ENCODE data around the gene GNAT1. TPM values are rescaled to one million over a fixed set of nuclear protein-coding genes. Genes with fewer than 3 reads are reported as not detected.
"Not testable (repeated sequence)": the region's sequence is repeated elsewhere in the genome, so short reads cannot be mapped to it uniquely, and the experiment has no call there.

GNAT1 gene
- total and polyA plus RNA-seq, 5 donors: not detected

DNA sequence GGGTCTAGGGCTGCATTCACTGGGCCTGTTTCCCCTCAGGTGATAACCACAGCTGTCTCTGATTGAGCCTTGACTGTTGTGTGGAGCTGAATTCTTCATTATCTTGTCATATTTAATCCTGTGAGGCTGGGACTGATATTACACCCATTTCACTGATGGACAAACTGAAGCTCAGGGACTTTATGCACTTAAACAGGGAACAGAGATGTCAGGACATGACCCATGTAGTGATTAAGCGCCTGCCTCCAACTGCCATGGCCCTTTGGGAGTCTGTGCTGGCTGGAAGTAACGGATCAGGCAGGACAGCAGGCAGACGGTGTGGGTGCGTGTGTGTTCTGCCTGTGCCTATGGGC is 52.1 kb downstream of the GNAT1 start:
- Histone ChIP-seq H3K4me1 (ENCODE audit: control insufficient read depth, insufficient read depth, low read length) (peaks cover 48% of the 10 kb centered on the region), H3K9me3 (ENCODE audit: control insufficient read depth, low read length) (no peaks in the 10 kb centered on the region), H3K27ac (ENCODE audit: low read length) (peak overlapping the region; percentile 76), H3K27me3 (ENCODE audit: control insufficient read depth, insufficient read depth) (no peaks in the 10 kb centered on the region), H3K4me3 (ENCODE audit: low read length) (no peak overlapping the region)
- WGBS: 51% methylated on average over 4 of the region's 4 CpGs
- ATAC-seq (no peak), DNase-seq (no peak)
- intact Hi-C loops (cut with DNase I): no loop called here

DNA sequence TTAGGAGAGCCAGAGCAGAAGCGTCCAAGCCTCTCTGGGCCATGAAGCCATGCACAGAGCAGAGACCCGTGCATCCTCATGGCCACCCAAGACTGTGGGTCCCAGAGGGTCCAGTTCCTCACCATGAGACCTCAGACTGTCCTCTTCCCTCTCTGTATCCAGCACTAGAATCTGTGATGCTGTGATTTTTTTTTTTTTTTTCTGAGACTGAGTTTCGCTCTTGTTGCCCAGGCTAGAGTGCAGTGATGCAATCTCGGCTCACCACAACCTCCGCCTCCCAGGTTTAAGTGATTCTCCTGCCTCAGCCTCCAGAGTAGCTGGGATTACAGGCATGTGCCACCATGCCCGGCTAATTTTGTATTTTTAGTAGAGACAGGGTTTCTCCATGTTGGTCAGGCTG is 53.4 kb downstream of the GNAT1 start:
- DNase-seq; H3K9me3 ChIP-seq (ENCODE audit: control insufficient read depth, low read length); H3K4me3 ChIP-seq (ENCODE audit: low read length); H3K27me3 ChIP-seq (ENCODE audit: control insufficient read depth, insufficient read depth); intact Hi-C loops (cut with DNase I); ATAC-seq: not testable (repeated sequence)
- Histone ChIP-seq H3K27ac (ENCODE audit: low read length) (peak overlapping the region; percentile 79), H3K4me1 (ENCODE audit: control insufficient read depth, insufficient read depth, low read length) (peaks cover 57% of the 10 kb centered on the region)
- WGBS: 64% methylated on average over 6 of the region's 6 CpGs

DNA sequence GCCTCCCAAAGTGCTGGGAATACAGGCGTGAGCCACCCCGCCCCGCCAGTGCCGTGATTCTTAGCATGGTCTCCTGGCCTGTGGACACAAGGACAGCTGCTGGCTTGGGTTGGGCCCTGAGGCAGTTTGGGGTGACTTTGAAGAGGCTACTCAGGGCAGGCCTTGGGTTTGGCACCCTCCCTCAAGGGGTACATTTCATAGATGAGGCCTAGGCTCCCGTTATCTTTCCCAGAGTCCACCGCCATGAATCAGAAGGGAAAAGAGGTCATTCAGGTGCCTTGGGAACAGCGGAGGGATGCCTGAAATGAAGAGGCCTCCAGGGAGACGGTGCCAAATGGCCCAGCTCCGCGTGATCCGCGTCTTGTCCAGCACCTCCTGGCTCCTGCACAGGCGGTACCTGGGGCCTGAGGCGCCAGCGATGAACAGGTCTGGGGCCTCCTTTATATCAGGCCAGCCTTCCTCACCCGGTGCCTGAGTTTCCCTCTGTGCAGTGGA is 53.9 kb downstream of the GNAT1 start:
- H3K27me3 ChIP-seq (ENCODE audit: control insufficient read depth, insufficient read depth): no peaks in the 10 kb centered on the region
- H3K9me3 ChIP-seq (ENCODE audit: control insufficient read depth, low read length): no peaks in the 10 kb centered on the region
- peak overlapping the region; percentile 42 for H3K27ac ChIP-seq (ENCODE audit: low read length)
- DNase-seq: peak in 1 of 3 donors; percentile 52
- intact Hi-C loops (cut with DNase I): no loop called here
- ATAC-seq: no peak
- H3K4me1 ChIP-seq (ENCODE audit: control insufficient read depth, insufficient read depth, low read length): peaks cover 62% of the 10 kb centered on the region
- peak overlapping the region; percentile 19 for H3K4me3 ChIP-seq (ENCODE audit: low read length)
- WGBS: 55% methylated on average over 16 of the region's 16 CpGs

DNA sequence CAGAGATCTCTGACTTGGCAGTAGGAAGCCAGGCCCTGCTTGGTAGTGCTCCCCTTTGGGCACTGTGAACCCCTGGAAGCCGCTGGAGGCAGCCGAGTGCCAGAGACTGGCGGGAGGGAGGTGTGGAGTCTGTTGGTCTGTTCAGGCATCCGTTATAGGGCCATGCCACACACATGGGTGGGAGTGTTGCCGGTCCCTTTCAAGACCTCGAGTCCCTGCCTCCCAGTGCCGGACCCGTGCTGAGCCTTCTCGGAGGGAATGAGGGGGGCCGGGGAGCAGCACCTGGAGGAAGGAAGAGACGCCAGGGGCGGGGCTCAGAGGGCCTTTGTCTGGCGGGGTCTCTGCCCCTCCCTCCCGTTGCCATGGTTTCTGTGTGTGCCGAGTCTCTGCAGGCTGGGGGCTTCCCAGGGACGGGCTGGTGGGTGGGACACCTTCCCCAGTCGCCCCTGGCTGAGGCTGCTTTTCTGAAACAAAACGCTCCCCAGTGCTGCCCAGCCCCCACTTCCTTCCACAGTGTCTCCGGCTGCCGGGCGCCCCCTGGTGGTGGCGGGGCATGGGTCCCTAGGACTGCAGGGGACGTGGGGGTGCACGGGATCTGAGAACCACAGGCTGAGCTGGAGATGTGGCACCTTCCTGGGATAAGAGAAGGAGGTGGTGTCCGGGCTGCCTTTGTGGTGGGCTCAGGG is 54.6 kb downstream of the GNAT1 start:
- Histone ChIP-seq H3K4me3 (ENCODE audit: low read length) (peak overlapping the region; percentile 19), H3K27ac (ENCODE audit: low read length) (peak overlapping the region; percentile 62), H3K4me1 (ENCODE audit: control insufficient read depth, insufficient read depth, low read length) (peaks cover 62% of the 10 kb centered on the region), H3K27me3 (ENCODE audit: control insufficient read depth, insufficient read depth) (no peaks in the 10 kb centered on the region), H3K9me3 (ENCODE audit: control insufficient read depth, low read length) (no peaks in the 10 kb centered on the region)
- DNase-seq (peak; percentile 92 to 97 (median 96)), ATAC-seq (peak; percentile 76 to 78)
- 1% methylated on average over 25 of the region's 25 CpGs for WGBS
- intact Hi-C loops (cut with DNase I): loop anchor here in 1 of 4 donors (2.0 kb wide), 1 partner anchor 19 kb away; no protein-coding TSS in a partner anchor

DNA sequence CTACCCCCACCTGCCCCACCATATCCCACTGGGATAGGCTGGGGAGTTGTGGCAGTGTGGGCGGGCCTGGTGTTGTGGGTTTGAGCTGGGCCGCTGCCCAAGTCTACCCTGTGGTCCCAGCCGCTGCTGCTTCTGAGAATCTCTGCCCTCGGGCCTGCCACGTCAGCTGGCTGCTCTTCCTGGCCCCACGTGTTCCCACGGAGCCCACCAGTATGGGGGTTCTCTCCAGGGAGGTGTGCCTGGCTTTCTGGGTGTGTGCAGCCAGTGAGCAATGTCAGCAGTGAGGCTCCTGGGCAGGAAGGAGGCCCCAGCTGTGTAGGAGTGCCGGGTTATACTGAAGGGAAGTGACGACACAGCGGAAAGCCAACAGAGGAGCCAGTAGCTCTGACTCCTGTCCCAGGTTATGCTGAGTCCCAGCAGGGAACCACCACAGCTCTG is 55.1 kb downstream of the GNAT1 start:
- no peak overlapping the region for H3K4me3 ChIP-seq (ENCODE audit: low read length)
- no peaks in the 10 kb centered on the region for H3K27me3 ChIP-seq (ENCODE audit: control insufficient read depth, insufficient read depth)
- DNase-seq: peak; percentile 68 to 71 (median 69)
- peak overlapping the region; percentile 62 for H3K27ac ChIP-seq (ENCODE audit: low read length)
- intact Hi-C loops (cut with DNase I): loop anchor here in 1 of 4 donors (2.0 kb wide), 1 partner anchor 20 kb away; no protein-coding TSS in a partner anchor
- 28% methylated on average over 10 of the region's 10 CpGs for WGBS
- ATAC-seq: peak; percentile 10 to 56
- peaks cover 58% of the 10 kb centered on the region for H3K4me1 ChIP-seq (ENCODE audit: control insufficient read depth, insufficient read depth, low read length)
- H3K9me3 ChIP-seq (ENCODE audit: control insufficient read depth, low read length): no peaks in the 10 kb centered on the region

Small RNAs within 50 kb of the gene (microRNA-seq; reads per million reads assigned to microRNA genes)
- 0 reads per million in 2 donors for gene MIR566
- gene MIR5787: 0 reads per million in 2 donors

Other genes with a start within 250 kb of the GNAT1 start
- gene RBM5, start 102.7 kb upstream of the GNAT1 start, total RNA-seq: 10 to 100 TPM; 67.1 to 83.8 (median 76.6) TPM
- gene RBM5, start 102.7 kb upstream of the GNAT1 start, polyA plus RNA-seq: 54.9 TPM
- gene SEMA3F, start 36.3 kb upstream of the GNAT1 start, total RNA-seq: 10 to 100 TPM in 2 of 4 donors, 1 to 10 TPM in 2; 7.3 to 15.2 (median 9.4) TPM
- gene SEMA3F, start 36.3 kb upstream of the GNAT1 start, polyA plus RNA-seq: 10.2 TPM
- 10 to 100 TPM in 1 of 4 donors, 1 to 10 TPM in 3; 5.0 to 10.4 (median 8.9) TPM for gene SLC38A3, start 13.7 kb downstream of the GNAT1 start, total RNA-seq
- 5.4 TPM for gene SLC38A3, start 13.7 kb downstream of the GNAT1 start, polyA plus RNA-seq
- gene GNAI2, start 44.6 kb downstream of the GNAT1 start, total RNA-seq: 100 to 1,000 TPM; 129 to 149 (median 148) TPM
- gene GNAI2, start 44.6 kb downstream of the GNAT1 start, polyA plus RNA-seq: 122 TPM
- gene SEMA3B, start 77.5 kb downstream of the GNAT1 start, total RNA-seq: 10 to 100 TPM; 19.2 to 33.9 (median 29.3) TPM
- gene SEMA3B, start 77.5 kb downstream of the GNAT1 start, polyA plus RNA-seq: 35.7 TPM
- gene LSMEM2, start 87.5 kb downstream of the GNAT1 start, total RNA-seq: 10 to 100 TPM in 2 of 4 donors, 1 to 10 TPM in 2; 1.4 to 15.7 (median 8.0) TPM
- 14.6 TPM for gene LSMEM2, start 87.5 kb downstream of the GNAT1 start, polyA plus RNA-seq
- 10 to 100 TPM; 51.0 to 67.6 (median 56.9) TPM for gene IFRD2, start 100.8 kb downstream of the GNAT1 start, total RNA-seq
- 50.9 TPM for gene IFRD2, start 100.8 kb downstream of the GNAT1 start, polyA plus RNA-seq
- 1 to 10 TPM; 1.1 to 2.4 (median 1.7) TPM for gene HYAL3, start 107.8 kb downstream of the GNAT1 start, total RNA-seq
- gene HYAL3, start 107.8 kb downstream of the GNAT1 start, polyA plus RNA-seq: 2.9 TPM
- gene NAA80, start 107.8 kb downstream of the GNAT1 start, total RNA-seq: 10 to 100 TPM in 1 of 4 donors, 1 to 10 TPM in 3; 8.1 to 11.5 (median 8.7) TPM
- gene NAA80, start 107.8 kb downstream of the GNAT1 start, polyA plus RNA-seq: 11.3 TPM
- 10 to 100 TPM; 17.8 to 33.7 (median 26.8) TPM for gene HYAL1, start 112.0 kb downstream of the GNAT1 start, total RNA-seq
- 25.4 TPM for gene HYAL1, start 112.0 kb downstream of the GNAT1 start, polyA plus RNA-seq
- 100 to 1,000 TPM in 1 of 4 donors, 10 to 100 TPM in 3; 40.9 to 114 (median 46.5) TPM for gene HYAL2, start 131.1 kb downstream of the GNAT1 start, total RNA-seq
- 57.7 TPM for gene HYAL2, start 131.1 kb downstream of the GNAT1 start, polyA plus RNA-seq
- 10 to 100 TPM; 28.9 to 33.0 (median 30.0) TPM for gene TUSC2, start 136.6 kb downstream of the GNAT1 start, total RNA-seq
- 34.9 TPM for gene TUSC2, start 136.6 kb downstream of the GNAT1 start, polyA plus RNA-seq
- 10 to 100 TPM; 15.6 to 19.1 (median 15.8) TPM for gene RASSF1, start 149.2 kb downstream of the GNAT1 start, total RNA-seq
- 20.4 TPM for gene RASSF1, start 149.2 kb downstream of the GNAT1 start, polyA plus RNA-seq
- gene ZMYND10, start 154.1 kb downstream of the GNAT1 start, total RNA-seq: under 1 TPM; 0.20 to 0.40 (median 0.29) TPM
- 0.25 TPM for gene ZMYND10, start 154.1 kb downstream of the GNAT1 start, polyA plus RNA-seq
- 10 to 100 TPM; 18.4 to 24.3 (median 19.3) TPM for gene NPRL2, start 159.2 kb downstream of the GNAT1 start, total RNA-seq
- 16.7 TPM for gene NPRL2, start 159.2 kb downstream of the GNAT1 start, polyA plus RNA-seq
- 10 to 100 TPM in 2 of 4 donors, 1 to 10 TPM in 2; 8.5 to 11.1 (median 10.4) TPM for gene CYB561D2, start 159.3 kb downstream of the GNAT1 start, total RNA-seq
- gene CYB561D2, start 159.3 kb downstream of the GNAT1 start, polyA plus RNA-seq: 10.8 TPM
- 10 to 100 TPM; 28.7 to 33.3 (median 31.7) TPM for gene TMEM115, start 167.9 kb downstream of the GNAT1 start, total RNA-seq
- gene TMEM115, start 167.9 kb downstream of the GNAT1 start, polyA plus RNA-seq: 32.5 TPM